C4-2B (cell line): ENCODE data around the gene ADGRV1.
"Not testable (repeated sequence)": the region's sequence is repeated elsewhere in the genome, so short reads cannot be mapped to it uniquely, and the experiment has no call there.

Experiments
- H3K27ac ChIP-seq: fragments of 450-650 bp; 2 replicates; pipeline ENCODE4 v1.5.1; 2017
- ZFX ChIP-seq: fragments of 450-650 bp; IDR thresholded peaks from 2 replicates; pipeline ENCODE4 v1.6.1; 2017
- TF ChIP-seq, protein P1 (sequence below): fragments of 450-650 bp; conservative IDR thresholded peaks from 2 replicates; pipeline ENCODE4 v1.5.1; 2017; ENCODE audit warnings: mild to moderate bottlenecking

ADGRV1 gene

DNA sequence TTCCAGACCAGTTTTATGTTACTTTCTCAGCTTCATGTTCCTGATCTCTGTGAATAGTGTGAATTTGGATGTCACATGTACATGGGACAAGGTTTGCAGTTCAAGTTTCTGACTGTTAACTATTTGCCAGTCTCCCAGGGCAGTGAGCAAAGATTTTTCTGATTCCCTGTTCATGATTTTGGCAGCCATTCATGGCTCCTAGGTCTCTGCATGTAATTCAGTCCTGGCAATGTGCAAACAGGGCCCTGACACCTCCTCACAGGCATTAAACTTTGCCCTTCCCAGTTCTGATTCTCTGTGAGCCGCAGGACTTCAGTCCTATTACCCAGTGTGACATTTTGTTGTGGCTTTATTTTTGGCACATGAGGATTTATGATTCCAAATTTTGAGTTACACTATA lies 474.8 kb downstream of the ADGRV1 start:
- TF ChIP-seq, protein P1, sequence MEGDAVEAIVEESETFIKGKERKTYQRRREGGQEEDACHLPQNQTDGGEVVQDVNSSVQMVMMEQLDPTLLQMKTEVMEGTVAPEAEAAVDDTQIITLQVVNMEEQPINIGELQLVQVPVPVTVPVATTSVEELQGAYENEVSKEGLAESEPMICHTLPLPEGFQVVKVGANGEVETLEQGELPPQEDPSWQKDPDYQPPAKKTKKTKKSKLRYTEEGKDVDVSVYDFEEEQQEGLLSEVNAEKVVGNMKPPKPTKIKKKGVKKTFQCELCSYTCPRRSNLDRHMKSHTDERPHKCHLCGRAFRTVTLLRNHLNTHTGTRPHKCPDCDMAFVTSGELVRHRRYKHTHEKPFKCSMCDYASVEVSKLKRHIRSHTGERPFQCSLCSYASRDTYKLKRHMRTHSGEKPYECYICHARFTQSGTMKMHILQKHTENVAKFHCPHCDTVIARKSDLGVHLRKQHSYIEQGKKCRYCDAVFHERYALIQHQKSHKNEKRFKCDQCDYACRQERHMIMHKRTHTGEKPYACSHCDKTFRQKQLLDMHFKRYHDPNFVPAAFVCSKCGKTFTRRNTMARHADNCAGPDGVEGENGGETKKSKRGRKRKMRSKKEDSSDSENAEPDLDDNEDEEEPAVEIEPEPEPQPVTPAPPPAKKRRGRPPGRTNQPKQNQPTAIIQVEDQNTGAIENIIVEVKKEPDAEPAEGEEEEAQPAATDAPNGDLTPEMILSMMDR, result no peak
- no peak for TF ChIP-seq ZFX
- no peak overlapping the region for H3K27ac ChIP-seq

DNA sequence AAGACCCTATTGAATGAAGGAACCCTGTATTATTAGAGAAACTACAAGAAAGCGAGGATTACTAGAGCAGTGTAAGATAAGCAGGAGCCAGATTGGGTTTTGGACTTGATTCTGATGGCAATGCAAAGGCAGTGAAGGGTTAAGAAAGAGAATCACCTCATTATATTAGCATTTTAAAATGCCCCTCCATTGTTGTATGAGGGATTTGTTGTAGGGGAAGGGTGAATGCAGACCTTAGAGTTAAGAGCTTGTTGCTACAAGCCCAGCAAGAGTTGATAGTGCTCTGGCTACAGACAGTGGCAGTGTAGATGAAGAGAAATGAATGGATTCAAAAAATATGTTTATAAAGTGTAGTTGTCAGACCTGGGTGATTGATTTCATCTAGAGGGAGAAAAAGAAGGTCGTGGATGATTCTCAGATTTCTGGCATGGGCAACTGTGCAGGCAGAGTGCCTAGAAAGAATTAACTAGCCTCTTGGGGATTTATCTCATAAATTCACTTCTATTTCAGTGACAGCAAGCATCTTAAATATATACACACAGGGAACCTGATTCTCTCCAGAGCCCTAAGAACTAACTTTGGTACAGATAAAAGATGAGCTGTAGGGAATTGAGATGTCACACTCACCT lies 479.7 kb downstream of the ADGRV1 start:
- TF ChIP-seq ZFX, result no peak
- TF ChIP-seq, protein P1, result no peak
- no peak overlapping the region for H3K27ac ChIP-seq

DNA sequence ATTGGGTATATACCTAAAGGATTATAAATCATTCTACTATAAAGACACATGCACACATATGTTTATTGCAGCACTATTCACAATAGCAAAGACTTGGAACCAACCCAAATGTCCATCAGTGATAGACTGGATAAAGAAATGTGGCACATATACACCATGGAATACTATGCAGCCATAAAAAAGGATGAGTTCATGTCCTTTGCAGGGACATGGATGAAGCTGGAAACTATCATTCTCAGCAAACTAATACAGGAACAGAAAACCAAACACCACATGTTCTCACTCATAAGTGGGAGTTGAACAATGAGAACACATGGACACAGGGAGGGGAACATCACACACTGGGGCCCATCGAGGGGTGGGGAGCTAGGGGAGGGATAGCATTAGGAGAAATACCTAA lies 482.5 kb downstream of the ADGRV1 start:
- H3K27ac ChIP-seq, result not testable (repeated sequence)

DNA sequence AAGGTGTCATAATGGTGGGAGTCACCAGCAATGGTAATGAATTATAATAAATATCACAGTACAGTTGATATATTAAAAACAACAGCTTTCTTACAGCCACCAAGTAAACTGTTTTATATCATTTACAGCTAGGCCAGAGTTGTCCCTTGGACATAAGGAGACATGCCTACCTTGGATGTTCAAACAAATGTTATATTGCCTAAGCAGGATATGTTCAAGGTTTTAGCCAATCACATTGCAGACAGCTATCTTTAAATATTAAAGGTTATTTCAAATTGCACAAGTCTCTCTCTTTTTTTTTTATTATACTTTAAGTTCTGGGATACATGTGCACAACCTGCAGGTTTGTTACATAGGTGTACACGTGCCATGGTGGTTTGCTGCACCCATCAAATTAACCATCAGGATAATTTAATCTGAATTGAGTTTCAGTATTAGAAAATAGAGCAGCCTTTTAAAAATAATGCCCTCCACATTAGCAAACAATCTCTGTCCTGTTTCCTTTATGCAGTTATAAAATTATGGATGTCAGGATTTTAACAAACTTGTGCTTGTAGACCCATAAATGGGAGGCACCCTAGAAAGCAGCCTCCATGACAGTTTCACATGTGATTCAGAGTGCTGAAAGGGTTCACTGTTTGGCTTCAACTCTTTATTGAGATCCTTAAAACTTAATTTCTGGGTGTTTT lies 483.8 kb downstream of the ADGRV1 start:
- TF ChIP-seq ZFX, result no peak
- TF ChIP-seq, protein P1, result no peak
- no peak overlapping the region for H3K27ac ChIP-seq

DNA sequence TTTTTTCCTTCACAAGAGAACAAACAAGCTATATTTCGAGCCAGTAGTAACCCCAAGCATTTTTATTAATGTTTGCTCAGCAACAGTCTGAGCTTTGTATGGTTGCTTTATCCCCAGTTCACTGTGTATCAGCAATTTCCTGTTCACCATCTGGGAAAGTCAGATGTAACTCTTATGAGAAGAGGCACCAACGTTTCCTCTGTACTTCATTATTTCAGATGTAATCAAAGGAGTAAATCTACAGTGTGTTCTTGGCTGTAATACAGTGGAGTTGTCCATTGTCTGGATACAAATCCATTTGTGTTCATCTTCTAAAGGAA lies 484.3 kb downstream of the ADGRV1 start:
- H3K27ac ChIP-seq, result no peak overlapping the region; the same call in 1 of the 2 replicates
- TF ChIP-seq, protein P1, result no peak
- no peak for TF ChIP-seq ZFX

DNA sequence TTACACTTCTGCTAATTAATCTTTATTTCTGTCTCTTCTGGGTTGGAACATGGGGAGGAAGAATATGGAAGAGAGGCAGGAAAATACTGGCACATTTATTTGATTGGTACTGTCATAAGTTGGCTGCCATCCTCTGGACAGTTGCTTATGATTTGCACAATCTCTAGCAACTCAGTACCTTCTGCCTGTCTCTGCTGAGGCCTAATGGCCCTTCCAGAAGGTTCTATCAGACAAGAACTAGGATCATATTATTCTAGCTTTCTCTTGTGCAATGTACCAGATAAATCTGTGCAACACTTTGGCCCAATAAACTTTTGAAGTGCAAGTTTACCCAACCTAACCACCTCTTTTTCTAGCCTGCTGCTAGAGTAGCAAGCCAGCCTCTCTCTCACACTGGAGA lies 489.5 kb downstream of the ADGRV1 start:
- TF ChIP-seq, protein P1, result no peak
- TF ChIP-seq ZFX, result no peak
- no peak overlapping the region; the same call in 1 of the 2 replicates for H3K27ac ChIP-seq

DNA sequence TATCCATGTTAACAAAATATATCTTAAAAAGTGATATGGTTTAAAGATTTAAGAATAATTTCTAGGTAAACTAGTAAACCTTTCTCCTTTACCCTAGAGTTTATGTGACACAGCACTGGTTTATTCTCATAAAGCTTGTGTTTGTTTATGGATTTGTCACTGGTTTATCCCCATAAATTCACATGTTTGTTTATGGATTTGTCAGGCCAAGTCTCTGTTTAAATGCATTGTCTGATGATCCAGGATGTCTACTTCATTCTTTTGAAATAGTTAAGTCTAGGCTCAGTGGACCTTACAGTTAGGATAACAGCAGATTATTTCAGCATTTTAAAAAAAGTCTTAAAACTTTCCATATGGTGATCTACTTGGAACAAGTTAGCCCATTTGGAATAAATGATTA lies 490.5 kb downstream of the ADGRV1 start:
- TF ChIP-seq, protein P1, result no peak; the same call in none of the 2 replicates
- no peak for TF ChIP-seq ZFX
- H3K27ac ChIP-seq, result no peak overlapping the region

DNA sequence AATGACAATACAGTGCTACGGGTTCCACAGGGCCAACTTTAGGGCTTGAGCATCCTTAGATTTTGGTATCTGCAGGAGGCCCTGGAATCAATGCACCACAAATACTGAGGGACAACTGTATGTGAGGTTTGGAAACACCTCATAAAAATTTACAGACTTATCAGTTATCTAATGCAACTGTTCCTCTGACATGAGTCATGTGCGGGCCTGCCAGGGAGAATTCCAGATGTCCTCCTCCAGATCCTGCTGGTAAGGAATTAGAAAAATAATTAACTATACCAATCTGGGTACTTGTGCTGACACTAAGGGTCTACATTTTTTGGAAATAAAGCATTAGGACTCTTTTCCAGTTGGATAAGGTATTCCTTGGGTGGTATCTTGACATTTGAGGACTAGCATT lies 491.2 kb downstream of the ADGRV1 start:
- TF ChIP-seq, protein P1, result no peak
- no peak for TF ChIP-seq ZFX
- H3K27ac ChIP-seq, result no peak overlapping the region

DNA sequence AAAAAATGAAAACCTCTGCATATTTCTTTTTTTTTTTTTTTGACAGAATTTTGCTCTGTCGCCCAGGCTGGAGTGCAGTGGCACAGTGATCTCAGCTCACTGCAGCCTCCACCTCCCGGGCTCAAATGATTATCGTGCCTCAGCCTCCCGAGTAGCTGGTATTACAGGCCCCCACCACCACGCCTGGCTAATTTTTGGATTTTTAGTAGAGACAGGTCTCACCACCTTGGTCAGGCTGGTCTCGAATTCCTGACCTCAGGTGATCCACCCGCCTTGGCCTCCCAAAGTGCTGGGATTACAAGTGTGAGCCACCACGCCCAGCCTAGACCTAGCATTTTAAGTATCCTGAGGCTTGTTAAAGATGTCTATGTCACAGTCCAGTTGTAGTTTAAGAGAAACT lies 493.8 kb downstream of the ADGRV1 start:
- not testable (repeated sequence) for H3K27ac ChIP-seq
